DMS 273 (cell line): Measurements from ENCODE around the gene MRPL53.
"Not testable (repeated sequence)": the region's sequence is repeated elsewhere in the genome, so short reads cannot be mapped to it uniquely, and the experiment has no call there.

Source experiments
- DNase-seq: peaks from one replicate; lab custom pipeline; 2025; ENCODE audit not compliant: unreplicated experiment; lab: John Stamatoyannopoulos, UW

The MRPL53 gene

DNA sequence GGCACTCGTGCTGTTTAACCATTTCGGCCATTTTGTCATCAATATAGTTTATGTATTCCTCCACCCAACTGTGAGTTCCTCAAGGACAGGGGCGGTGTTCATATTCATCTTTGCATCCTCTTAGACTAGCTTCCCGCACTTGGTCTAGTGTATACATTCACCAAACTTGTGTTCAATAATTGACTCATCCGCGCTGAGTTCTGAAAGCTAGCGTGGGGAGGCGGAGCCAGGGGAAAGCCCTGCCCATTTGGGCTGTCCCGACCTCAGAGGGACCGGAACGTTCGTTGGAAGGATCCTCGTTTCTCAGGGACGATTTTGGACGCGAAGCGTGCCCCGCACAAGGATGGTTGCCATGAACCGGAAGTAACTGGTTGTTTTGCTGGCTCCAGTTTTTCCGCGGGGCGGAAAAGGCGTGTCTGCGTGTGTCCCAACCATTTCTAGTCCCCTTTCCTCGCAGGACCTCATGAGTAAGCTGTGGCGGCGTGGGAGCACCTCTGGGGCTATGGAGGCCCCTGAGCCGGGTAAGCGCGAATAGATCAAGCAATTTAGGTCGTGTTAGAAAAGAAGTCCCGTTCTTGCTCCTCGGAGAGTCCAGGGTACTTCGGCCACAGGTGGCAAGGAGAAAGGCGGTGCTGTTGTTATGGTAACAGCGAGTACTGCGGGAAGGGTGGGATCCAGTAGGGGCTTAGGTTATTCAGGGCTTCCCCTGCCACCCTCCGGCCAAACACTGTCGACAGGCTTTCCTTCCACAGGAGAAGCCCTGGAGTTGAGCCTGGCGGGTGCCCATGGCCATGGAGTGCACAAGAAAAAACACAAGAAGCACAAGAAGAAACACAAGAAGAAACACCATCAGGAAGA is 17.6 kb downstream of the MRPL53 start, which contains the start of gene INO80B:
TSS of gene INO80B (plus strand) at position 434 of the 858 bp plus-strand sequence. CDS start at position 464, 30 bp downstream.
- DNase-seq: peak; percentile 99

- DNase-seq: no peak
Measured at GRCh38 chr2:74450570-74451190, 21.8 kb downstream of the MRPL53 start.

DNA sequence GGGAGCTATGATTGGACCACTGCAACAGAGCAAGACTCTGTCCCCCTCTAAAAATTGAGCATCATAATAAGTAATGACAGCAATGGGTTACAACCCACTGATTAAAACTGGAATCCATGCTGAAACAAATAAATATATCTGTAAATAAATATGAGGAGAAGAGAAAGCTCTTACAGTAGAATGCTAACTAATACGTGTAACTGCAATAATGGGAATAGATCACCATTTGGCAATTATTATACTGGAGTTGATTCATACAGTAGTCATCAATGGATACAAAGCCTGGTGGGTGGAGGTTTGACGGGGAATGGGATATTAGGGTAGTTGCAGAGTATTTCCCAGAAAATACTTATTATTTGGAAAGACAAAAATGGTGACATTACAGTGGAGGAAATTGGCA is 23.7 kb downstream of the MRPL53 start:
- no peak for DNase-seq

GRCh38 chr2:74447230-74447999 is 25.1 kb downstream of the MRPL53 start:
- DNase-seq: no peak

GRCh38 chr2:74444498-74445318 is 27.8 kb downstream of the MRPL53 start:
- peak; percentile 59 for DNase-seq

- not testable (repeated sequence) for DNase-seq
Measured at GRCh38 chr2:74442483-74443297, 29.8 kb downstream of the MRPL53 start.

GRCh38 chr2:74441690-74442482 is 30.6 kb downstream of the MRPL53 start, which contains the start of gene RTKN:
RTKN (minus strand) TSS chr2:74441937; CDS start chr2:74441816, 121 bp downstream.
- DNase-seq: peak; percentile 59

- no peak for DNase-seq
Measured at GRCh38 chr2:74441170-74441689, 31.2 kb downstream of the MRPL53 start.

GRCh38 chr2:74440378-74441169 is 31.9 kb downstream of the MRPL53 start:
- peak; percentile 89 for DNase-seq

GRCh38 chr2:74439803-74440377 is 32.6 kb downstream of the MRPL53 start:
- DNase-seq: no peak

DNA sequence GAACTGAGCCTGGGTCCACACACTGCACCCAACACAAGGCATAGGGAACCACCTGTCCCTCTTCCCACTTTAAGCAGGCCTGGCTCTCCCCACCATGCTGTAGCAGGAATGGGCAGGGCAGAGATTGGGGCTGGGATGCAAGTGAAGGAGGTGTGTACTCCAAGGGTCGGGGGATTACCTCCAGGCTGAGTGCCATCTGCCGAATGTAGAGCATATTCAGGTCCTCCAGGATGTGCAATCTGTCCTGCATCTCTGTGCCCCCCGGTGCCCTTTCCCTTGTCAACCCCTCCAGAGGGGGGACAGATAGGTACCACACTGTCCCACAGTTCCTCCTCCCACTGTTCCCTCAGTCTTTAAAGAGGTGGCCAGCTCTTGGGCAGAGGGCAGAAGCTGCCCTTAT is 33.1 kb downstream of the MRPL53 start:
- peak; percentile 44 for DNase-seq

DNA sequence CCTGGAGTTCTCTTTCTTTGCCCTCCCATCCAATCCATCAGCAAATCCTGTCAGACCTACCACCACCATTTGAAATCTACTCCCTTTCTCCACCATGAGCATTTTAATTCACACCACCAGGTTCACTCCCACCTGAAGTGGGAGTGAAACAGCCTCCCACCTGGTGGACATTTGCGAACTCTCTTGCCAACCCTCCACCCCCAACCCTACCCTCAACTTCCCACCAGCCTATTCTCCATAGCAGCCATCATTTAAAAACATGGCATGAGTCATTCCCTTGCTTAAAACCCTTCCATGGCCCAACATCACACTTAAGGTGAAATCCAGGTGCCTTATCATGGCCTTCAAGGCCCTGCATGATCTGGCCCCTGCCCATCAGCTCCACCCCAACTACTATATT is 34.2 kb downstream of the MRPL53 start:
- DNase-seq: no peak

- no peak for DNase-seq
Measured at GRCh38 chr2:74436848-74437695, 35.4 kb downstream of the MRPL53 start.

- DNase-seq: no peak
Measured at GRCh38 chr2:74436111-74436805, 36.2 kb downstream of the MRPL53 start.

GRCh38 chr2:74430502-74430901 is 42.0 kb downstream of the MRPL53 start:
- DNase-seq: no peak
